Mammary epithelial cell (primary cell): Measurements from ENCODE around the gene KIF26B.

Experiments used
- CTCF ChIP-seq, 2 donors: IDR thresholded peaks in 1 of 2; conservative IDR thresholded peaks in 1 of 2; 2 replicates each; pipeline ENCODE4 v1.5.1; 2011 to 2012; ENCODE audit warnings: inconsistent platforms in 2 of 2, low read length in 2 of 2, mild to moderate bottlenecking in 2 of 2, control low read depth in 1 of 2, low read depth in 1 of 2; ENCODE audit not compliant: insufficient read depth in 1 of 2; ENCODE audit errors: extremely low read depth in 1 of 2
- EZH2 ChIP-seq: IDR thresholded peaks from 2 replicates; pipeline ENCODE4 v1.6.1; 2012; ENCODE audit warnings: low read length, inconsistent platforms, borderline replicate concordance

- TF ChIP-seq EZH2 (no peak), CTCF (conservative IDR thresholded peaks at IDR 0.05 in 1 of 2, IDR thresholded peaks at IDR 0.05 in 1 of 2; ENCODE audit: extremely low read depth in 1 of 2, insufficient read depth in 1 of 2, low read depth in 1 of 2, low read length in 2 of 2) (no peak)
These were observed 453.5 kb downstream of the KIF26B start for GRCh38 chr1:245608271-245608670.
